Liver (tissue), 9 donors: Measurements from ENCODE around the gene NUBPL. TPM values are rescaled to one million over a fixed set of nuclear protein-coding genes. Genes with fewer than 3 reads are reported as not detected.

Experiments
- DNase-seq: peaks from one replicate; pipeline ENCODE4 v3.0.0-alpha.2; 2017; ENCODE audit warnings: low spot score
- H3K27ac ChIP-seq, 2 donors: one replicate each; pipeline ENCODE4 v1.7.0; 2013; ENCODE audit warnings: inconsistent platforms in 2 of 2, low read length in 2 of 2, control low read depth in 1 of 2, low read depth in 1 of 2, mild to moderate bottlenecking in 1 of 2
- H3K27me3 ChIP-seq, 4 donors: one replicate each; pipeline versions ENCODE4 v1.6.1 to v1.7.0; 2013; ENCODE audit warnings: low read length in 3 of 4, inconsistent platforms in 1 of 4, mild to moderate bottlenecking in 1 of 4, moderate library complexity in 1 of 4; ENCODE audit not compliant: control insufficient read depth in 4 of 4, insufficient read depth in 4 of 4
- H3K36me3 ChIP-seq, 4 donors: one replicate each; pipeline versions ENCODE4 v1.6.1 to v1.7.0; 2013; ENCODE audit warnings: low read length in 3 of 4, mild to moderate bottlenecking in 3 of 4, low read depth in 1 of 4, moderate library complexity in 1 of 4; ENCODE audit not compliant: control insufficient read depth in 4 of 4, insufficient read depth in 3 of 4
- H3K4me1 ChIP-seq, 4 donors: one replicate each; pipeline versions ENCODE4 v1.6.1 to v1.7.0; 2013; ENCODE audit warnings: low read length in 3 of 4, mild to moderate bottlenecking in 3 of 4, moderate library complexity in 1 of 4; ENCODE audit not compliant: control insufficient read depth in 4 of 4, insufficient read depth in 4 of 4
- H3K4me3 ChIP-seq, 3 donors: one replicate each; pipeline versions ENCODE4 v1.6.1 to v1.7.0; 2013; ENCODE audit warnings: low read length in 3 of 3, control low read depth in 1 of 3, low read depth in 1 of 3, mild to moderate bottlenecking in 1 of 3
- H3K9ac ChIP-seq, 2 donors: one replicate each; pipeline ENCODE4 v1.7.0; 2013; ENCODE audit warnings: low read length in 2 of 2, mild to moderate bottlenecking in 2 of 2, moderate library complexity in 2 of 2, control low read depth in 1 of 2, low read depth in 1 of 2
- H3K9me3 ChIP-seq, 4 donors: one replicate each; pipeline versions ENCODE4 v1.6.1 to v1.7.0; 2013; ENCODE audit warnings: low read length in 3 of 4; ENCODE audit not compliant: control insufficient read depth in 4 of 4
- CTCF ChIP-seq: fragments of 150-350 bp; IDR thresholded peaks from 2 replicates; pipeline ENCODE4 v1.5.1; 2017; ENCODE audit warnings: improper control_type of control experiment, low read depth, low read length; ENCODE audit not compliant: missing input control
- EGR1 ChIP-seq, 2 donors: IDR thresholded peaks; 2 replicates each; pipeline ENCODE4 v1.6.1; 2016 to 2018; ENCODE audit warnings: antibody characterized with exemption in 2 of 2, low read depth in 2 of 2
- GABPA ChIP-seq, 2 donors: IDR thresholded peaks in 1 of 2; conservative IDR thresholded peaks in 1 of 2; 2 replicates each; pipeline ENCODE4 v1.6.1; 2016; ENCODE audit warnings: antibody characterized with exemption in 2 of 2, mild to moderate bottlenecking in 1 of 2, moderate library complexity in 1 of 2
- HNF4A ChIP-seq, 2 donors: conservative IDR thresholded peaks; 2 replicates each; pipeline ENCODE4 v1.6.1; 2016; ENCODE audit warnings: antibody characterized with exemption in 2 of 2, mild to moderate bottlenecking in 2 of 2
- HNF4G ChIP-seq: IDR thresholded peaks from 2 replicates; pipeline ENCODE4 v1.6.1; 2016; ENCODE audit warnings: antibody characterized with exemption
- RAD21 ChIP-seq, 2 donors: IDR thresholded peaks; 2 replicates each; pipeline ENCODE4 v1.6.1; 2016; ENCODE audit warnings: antibody characterized with exemption in 2 of 2, mild to moderate bottlenecking in 2 of 2
- REST ChIP-seq: IDR thresholded peaks from 2 replicates; pipeline ENCODE4 v1.6.1; 2016; ENCODE audit warnings: antibody characterized with exemption, mild to moderate bottlenecking
- SP1 ChIP-seq: IDR thresholded peaks from 2 replicates; pipeline ENCODE4 v1.6.1; 2018; ENCODE audit warnings: antibody characterized with exemption, mild to moderate bottlenecking
- ZBTB33 ChIP-seq: IDR thresholded peaks from 2 replicates; pipeline ENCODE4 v1.6.1; 2016; ENCODE audit warnings: antibody characterized with exemption
- WGBS: extraction: QIAGEN DNeasy Blood & Tissue Kit; methylation state at CpG from one replicate; pipeline ENCODE4 v1.1.7; 2013; 5-methylcytosine and 5-hydroxymethylcytosine counted together
- polyA plus RNA-seq, 2 donors: library from polyadenylated mRNA; stranded (reverse) in 1 of 2; unstranded in 1 of 2; fragments of 200-250 nt in 1 of 2; fragments of >200 nt in 1 of 2; fragmentation: Nextera tagmentation in 1 of 2; extraction: Ambion mirVana in 1 of 2; gene quantifications; one replicate each; pipeline versions ENCODE4 v1.2.1 to v1.2.3, GENCODE V29; 2013 to 2015
- total RNA-seq, 2 donors: library from RNA; depleted of rRNA; stranded (reverse); fragments of >200 nt; gene quantifications; one replicate each; pipeline ENCODE4 v1.2.3, GENCODE V29; 2014
- TF ChIP-seq, protein P1 (sequence below): IDR thresholded peaks from 2 replicates; pipeline ENCODE4 v1.6.1; 2016; ENCODE audit warnings: antibody characterized with exemption
- donor health status: healthy.
- donor health status: healthy.
- donor health status: healthy.
- donor health status: healthy.
- donor health status: healthy.

Gene NUBPL
- total and polyA plus RNA-seq, 4 donors = 4.2 to 9.3 (median 6.7) TPM

- TF ChIP-seq EGR1 (IDR thresholded peaks at IDR 0.05; ENCODE audit: low read depth in 2 of 2) (no peak), REST (no peak), HNF4G (no peak), GABPA (IDR thresholded peaks at IDR 0.05 in 1 of 2, conservative IDR thresholded peaks at IDR 0.05 in 1 of 2) (no peak)
Observed at GRCh38 chr14:31726337-31726736, 165.1 kb downstream of the NUBPL start (continued).

DNA sequence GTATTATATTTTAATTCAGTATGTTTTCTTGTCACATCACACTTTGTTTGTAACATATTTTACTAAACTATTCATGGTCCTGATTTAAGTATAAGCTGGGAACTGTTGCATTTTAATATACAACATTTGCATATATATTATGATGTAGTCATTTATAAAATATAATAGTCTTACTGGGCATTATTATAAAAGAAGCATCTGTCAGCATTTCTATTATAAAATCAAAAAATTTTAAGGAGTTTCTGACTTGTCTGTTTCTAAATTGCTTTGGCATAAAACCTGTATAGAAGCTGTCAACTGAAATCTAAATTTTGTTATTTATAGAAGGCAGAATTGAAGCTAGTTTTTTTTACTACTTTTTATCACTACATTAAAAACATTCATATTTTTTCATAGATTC lies 166.6 kb downstream of the NUBPL start:
- H3K27ac ChIP-seq = no peak overlapping the region
- peaks cover 0 to 2% (median 0%) of the 10 kb centered on the region in 4 donors for H3K36me3 ChIP-seq
- DNase-seq = no peak
- H3K9me3 ChIP-seq = peaks cover 0 to 3% (median under 1%) of the 10 kb centered on the region in 4 donors
- H3K4me3 ChIP-seq = no peak overlapping the region
- TF ChIP-seq ZBTB33 = no peak
- TF ChIP-seq SP1 = no peak
- TF ChIP-seq, protein P1, sequence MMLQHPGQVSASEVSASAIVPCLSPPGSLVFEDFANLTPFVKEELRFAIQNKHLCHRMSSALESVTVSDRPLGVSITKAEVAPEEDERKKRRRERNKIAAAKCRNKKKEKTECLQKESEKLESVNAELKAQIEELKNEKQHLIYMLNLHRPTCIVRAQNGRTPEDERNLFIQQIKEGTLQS = no peak
- no peak for TF ChIP-seq HNF4A (conservative IDR thresholded peaks at IDR 0.05)
- no peak for TF ChIP-seq RAD21 (IDR thresholded peaks at IDR 0.05)
- TF ChIP-seq REST = no peak
- no peaks in the 10 kb centered on the region for H3K4me1 ChIP-seq
- no peak overlapping the region for H3K9ac ChIP-seq
- H3K27me3 ChIP-seq = no peaks in the 10 kb centered on the region

- WGBS = 84% methylated on average over 1 of the region's 1 CpG
- no peaks in the 10 kb centered on the region for H3K36me3 ChIP-seq
- H3K9me3 ChIP-seq = peaks cover 0 to under 1% (median 0%) of the 10 kb centered on the region in 4 donors
- no peak overlapping the region for H3K27ac ChIP-seq
- H3K4me3 ChIP-seq = no peak overlapping the region
- no peaks in the 10 kb centered on the region for H3K4me1 ChIP-seq
- DNase-seq = no peak
- no peak overlapping the region for H3K9ac ChIP-seq
- TF ChIP-seq CTCF = no peak
- TF ChIP-seq SP1 = no peak
- H3K27me3 ChIP-seq = no peaks in the 10 kb centered on the region
Observed at GRCh38 chr14:31740688-31741087, 179.5 kb downstream of the NUBPL start.
